HG02884 (cell line): ENCODE results near the gene FDX1.
"Not testable (repeated sequence)": the region's sequence is repeated elsewhere in the genome, so short reads cannot be mapped to it uniquely, and the experiment has no call there.

ENCODE experiments used
- ATAC-seq: cut with Tn5 transposase; IDR thresholded peaks from one replicate; pipeline ENCODE4 v1.9.1; 2021; ENCODE audit warnings: mild to moderate bottlenecking, moderate library complexity; ENCODE audit not compliant: unreplicated experiment

The FDX1 gene, protein sequence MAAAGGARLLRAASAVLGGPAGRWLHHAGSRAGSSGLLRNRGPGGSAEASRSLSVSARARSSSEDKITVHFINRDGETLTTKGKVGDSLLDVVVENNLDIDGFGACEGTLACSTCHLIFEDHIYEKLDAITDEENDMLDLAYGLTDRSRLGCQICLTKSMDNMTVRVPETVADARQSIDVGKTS

DNA sequence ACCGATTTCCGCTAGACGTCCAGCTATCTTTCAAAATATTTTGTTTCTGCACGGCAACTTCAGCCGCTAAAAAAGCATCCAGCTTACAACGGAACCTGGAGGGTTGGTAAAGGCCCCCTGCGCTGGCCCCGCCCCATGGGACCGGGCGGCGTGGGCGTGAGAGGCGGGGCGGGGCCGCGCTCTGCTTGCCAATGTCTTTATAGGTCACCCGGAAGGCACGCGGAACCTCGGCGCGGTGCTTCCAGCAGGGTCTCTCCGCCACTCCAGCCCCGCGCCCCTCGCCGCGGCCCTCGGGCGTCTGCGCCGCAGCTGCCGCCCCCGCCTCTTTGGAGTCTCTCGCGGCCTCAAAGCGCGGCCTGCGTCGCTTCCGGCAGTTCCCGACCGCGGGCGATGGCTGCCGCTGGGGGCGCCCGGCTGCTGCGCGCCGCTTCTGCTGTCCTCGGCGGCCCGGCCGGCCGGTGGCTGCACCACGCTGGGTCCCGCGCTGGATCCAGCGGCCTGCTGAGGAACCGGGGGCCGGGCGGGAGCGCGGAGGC, at the start of gene FDX1:
Gene FDX1 (plus strand): TSS at position 218 of the 536 bp plus-strand sequence. CDS start 173 bp downstream, at position 391.
- peak; percentile 84 for ATAC-seq

DNA sequence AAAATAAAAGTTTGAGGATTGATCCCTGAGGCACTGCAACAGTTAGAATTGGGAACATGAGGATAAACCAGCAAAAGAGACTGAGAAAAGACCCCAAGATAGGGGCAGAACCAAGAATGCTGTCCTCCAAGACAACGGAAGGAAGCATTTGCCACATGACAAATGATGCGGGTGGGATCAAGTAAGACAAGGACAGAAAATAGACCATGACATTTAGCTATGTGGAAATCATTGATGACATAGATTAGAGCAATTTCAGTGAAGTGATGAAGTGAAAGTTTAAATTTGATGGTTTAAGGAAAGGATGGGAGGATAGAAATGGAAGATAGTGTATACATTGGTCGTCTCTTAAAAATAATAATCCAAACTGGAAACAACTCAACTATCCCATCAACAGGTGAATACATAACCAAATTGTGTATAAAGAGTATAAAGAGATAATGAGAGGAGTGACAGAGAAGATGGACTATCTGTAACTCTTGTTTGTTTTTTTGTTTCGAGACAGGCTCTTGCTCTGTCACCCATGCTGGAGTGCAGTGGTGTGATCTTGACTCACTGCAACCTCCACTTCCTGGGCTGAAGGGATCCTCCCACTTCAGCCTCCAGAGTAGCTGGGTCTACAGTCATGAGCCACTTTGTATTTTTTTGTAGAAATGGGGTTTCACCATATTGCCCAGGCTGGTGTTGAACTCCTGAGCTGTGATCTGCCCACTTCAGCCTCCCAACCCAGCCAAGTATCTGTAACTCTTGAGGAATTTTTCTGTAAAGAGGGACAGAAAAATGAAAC, 48.7 kb upstream of the FDX1 start:
- no peak for ATAC-seq

DNA sequence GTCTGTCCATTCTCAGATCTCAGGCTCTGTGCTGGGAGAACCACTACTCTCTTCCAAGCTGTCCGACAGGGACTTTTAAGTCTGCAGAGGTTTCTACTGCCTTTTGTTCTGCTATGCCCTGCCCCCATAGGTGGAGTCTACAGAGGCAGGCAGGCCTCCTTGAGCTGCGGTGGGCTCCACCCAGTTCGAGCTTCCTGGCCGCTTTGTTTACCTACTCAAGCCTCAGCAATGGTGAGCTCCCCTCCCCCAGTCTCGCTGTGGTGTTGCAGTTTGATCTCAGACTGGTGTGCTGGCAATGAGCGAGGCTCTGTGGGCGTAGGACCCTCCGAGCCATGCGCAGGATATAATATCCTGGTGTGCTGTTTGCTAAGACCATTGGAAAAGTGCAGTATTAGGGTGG, 41.5 kb upstream of the FDX1 start:
- not testable (repeated sequence) for ATAC-seq

DNA sequence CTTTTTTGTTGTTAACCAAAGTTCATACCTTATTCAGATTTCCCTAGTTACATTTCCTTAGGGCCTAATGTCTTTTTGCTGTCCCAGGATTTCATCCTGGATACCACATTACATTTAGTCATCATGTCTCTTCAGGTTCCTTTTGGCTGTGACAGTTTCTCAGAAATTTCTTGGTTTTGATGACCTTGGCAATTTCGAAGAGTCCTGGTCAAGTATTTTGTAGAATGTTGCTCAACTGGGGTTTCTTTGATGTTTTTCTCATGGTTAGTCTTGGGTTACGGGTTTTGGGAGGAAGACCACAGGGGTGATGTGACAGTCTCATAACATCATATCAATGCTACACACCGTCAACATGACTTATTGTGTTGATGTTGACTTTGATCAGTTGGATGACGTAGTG, 39.8 kb upstream of the FDX1 start:
- no peak for ATAC-seq

DNA sequence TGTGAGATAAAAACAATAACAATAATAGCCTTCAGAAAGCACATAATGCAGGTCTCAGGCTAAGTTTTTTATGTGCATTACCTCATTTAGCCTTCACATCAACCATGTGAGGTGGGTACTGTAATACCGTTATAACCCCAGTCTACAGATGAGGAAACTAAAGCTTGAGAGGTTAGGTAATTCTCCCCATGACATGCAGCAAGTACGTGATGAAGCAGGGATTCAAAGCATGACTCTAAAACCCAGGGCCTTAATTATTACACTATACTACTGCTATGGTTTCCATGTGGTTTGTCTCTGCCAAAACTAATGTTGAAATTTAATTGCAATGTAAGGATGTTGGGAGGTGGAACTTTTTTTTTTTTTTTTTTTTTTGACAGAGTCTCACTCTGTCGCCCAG, 37.7 kb upstream of the FDX1 start:
- no peak for ATAC-seq

DNA sequence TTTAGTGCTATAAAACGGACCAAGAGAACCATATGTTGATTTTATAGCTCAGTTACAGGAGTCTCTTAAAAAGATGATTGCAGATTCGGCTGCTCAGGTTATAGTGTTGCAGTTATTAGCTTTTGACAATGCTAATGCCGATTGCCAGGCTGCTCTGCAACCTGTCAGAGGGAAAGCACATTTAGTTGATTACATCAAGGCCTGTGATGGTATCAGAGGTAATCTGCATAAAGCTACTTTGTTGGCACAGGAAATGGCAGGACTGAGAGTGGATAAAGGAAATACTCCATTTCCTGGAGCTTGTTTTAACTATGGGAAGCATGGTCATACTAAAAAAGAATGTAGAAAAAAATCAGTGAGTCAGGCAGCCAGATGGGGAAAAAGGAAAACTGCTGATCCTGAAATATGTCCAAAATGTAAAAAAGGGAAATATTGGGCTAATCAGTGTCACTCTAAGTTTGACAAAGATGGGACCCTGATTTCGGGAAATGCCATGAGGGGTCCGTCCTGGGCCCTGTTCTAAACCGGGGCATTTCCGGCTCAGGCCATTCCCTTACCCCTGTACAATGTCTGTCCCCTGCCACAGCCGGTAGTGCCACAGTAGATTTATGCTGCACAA, 32.0 kb upstream of the FDX1 start:
- ATAC-seq: not testable (repeated sequence)

DNA sequence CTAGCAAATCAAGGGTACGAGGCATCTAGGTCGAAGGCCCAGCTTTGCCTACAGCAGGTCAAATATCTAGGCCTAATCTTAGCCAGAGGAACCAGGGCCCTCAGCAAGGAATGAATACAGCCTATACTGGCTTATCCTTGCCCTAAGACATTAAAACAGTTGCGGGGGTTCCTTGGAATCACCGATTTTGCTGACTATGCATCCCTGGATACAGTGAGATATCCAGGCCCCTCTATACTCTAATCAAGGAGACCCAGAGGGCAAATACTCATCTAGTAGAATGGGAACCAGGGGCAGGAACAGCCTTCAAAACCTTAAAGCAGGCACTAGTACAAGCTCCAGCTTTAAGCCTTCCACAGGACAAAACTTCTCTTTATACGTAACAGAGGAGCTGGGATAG, 26.2 kb upstream of the FDX1 start:
- ATAC-seq: not testable (repeated sequence)

DNA sequence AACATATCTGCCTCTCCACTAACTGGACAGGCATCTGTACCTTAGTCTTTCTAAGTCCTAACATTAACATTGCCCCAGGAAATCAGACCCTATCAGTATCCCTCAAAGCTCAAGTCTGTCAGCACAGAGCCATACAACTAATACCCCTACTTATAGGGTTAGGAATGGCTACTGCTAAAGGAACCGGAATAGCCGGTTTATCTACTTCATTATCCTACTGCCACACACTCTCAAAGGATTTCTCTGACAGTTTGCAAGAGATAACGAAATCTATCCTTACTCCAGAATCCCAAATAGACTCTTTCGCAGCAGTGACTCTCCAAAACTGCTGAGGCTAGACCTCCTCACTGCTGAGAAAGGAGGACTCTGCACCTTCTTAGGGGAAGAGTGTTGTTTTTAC, 24.1 kb upstream of the FDX1 start:
- not testable (repeated sequence) for ATAC-seq

DNA sequence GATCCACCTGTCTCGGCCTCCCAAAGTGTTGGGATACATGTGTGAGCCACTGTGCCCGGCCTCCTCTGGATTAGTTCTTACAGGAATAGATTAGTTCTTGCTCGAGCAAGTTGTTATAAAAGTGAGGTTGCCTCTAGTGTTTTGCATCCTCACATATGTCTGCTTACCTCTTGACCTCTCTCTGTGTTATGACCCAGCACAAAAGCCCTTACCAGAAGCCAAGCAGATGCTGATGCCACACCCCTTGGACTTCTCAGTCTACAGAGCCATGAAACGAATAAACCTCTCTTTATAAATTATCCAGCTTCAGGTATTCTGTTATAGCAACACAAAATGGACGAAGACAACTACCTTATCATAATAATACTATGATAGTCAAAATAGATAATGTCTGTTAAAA, 22.4 kb upstream of the FDX1 start:
- ATAC-seq: no peak

DNA sequence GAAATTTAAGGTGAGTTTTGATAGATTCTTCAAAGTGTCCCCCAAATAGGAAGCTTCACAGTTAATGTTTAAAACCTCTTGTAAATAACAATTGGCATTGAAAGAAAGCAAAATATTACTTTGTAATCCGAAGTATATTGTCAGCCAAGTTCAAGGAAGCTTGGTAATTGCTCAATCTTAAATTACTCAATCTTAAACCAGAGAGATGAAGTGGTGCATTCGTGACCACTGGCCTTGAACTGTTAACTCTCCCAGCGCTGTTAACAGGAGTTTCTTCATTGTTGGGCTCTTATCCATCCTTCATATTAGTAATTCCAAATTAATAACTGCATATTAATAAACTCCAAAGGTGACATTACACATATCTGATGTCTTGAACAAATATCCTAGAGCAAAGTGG, 20.6 kb upstream of the FDX1 start:
- no peak for ATAC-seq

DNA sequence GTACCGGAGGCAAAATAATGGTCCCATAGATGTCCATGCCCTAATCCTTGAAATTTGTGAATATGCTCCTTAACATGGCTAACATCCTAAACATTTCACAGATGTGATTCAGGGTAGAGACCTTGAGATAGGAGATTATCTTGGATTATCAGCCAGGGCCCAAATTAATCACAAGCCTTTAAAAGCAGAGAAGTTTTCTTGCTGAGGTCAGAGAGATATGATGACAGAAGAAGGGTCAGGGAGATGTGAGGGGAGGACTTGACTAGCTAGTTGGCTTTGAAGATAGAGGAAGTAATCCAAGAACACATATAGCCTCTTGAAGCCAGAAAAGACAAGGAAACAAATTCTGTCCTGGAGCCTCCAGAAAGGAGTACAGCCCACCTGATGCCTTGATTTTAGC, 19.1 kb upstream of the FDX1 start:
- no peak for ATAC-seq

DNA sequence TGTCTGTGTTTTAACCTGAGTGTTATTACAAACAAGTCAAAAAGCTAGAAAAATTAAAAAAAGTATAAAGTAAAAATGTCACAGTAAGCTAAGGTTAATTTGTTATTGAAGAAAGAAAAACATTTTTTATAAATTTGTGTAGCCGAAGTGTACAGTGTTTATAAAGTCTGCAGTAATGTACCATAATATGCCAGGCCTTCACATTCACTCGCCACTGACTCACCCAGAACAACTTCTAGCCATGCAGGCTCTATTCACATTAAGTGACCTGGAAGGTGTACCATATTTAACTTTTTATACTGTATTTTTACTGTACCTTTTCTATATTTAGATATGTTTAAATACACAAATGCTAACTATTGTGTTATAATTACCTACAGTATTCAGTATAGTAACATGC, 14.7 kb upstream of the FDX1 start:
- no peak for ATAC-seq

DNA sequence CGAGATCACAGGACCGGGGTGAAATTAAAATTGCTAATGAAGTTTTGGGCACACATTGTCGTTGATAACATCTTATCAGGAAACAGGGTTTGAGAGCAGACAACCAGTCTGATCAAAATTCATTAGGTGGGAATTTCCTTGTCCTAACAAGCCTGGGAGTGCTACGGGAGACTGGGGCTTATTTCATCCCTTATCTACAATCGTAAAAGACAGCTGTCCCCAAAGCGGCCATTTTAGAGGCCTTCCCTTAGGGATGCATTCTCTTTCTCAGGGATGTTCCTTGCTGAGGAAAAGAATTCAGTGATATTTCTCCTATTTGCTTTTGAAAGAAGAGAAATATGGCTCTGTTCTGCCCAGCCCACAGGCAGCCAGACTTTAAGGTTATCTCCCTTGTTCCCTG, 8.1 kb upstream of the FDX1 start:
- ATAC-seq: not testable (repeated sequence)

DNA sequence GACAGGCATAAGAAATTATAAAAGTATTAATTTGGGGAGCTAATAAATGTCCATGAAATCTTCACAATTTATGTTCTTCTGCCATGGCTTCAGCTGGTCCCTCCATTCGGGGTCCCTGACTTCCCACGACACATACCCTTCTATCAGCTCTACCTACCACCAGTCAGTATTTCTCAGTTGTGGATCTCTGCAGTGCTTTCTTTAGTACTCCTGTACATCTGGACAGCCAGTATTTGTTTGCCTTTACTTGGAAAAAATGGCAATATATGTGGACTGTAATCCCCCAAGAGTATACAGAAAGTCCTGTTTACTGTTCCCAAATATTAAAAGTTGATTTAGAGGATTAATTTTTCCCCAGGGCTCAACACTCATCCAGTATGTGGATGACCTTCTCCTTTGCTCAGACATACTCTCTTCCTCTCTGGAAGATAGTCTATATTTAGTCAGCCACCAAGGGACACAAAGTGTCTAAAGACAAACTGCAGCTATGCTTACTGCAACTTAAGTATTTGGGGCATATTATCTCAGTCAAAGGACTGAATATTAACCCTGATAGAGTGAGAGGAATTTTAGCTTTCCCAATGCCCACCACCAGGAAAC, 7.3 kb upstream of the FDX1 start:
- ATAC-seq: no peak

DNA sequence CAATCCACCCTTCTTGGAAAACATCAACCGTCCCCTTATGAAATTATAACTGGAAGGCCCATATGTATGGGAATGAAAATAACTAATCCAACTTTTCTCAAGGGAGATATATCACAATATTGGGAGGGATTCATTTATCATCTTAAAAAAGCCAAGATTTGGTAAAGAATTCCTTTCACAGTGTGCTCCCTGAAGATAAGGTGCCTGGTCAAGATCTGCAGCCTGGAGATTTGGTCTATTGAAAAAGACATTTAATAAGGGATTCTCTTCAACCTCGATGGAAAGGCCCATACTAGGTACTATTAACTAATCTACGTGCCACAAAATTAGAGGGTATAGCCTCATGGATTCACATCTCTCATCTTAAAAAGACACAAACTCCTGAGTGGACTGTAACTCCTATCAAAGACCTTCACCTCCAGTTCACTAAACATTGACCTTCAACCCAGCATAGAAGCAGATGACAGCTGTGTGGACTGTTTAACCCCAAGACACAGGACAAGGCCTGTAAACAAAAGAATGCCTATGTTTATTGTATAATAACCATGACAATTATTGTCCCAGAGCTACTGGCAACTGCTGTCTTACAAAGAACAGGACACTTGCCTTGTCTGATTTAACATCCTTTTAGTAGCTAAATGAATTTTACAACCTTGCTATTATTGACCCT, 4.8 kb upstream of the FDX1 start:
- no peak for ATAC-seq

DNA sequence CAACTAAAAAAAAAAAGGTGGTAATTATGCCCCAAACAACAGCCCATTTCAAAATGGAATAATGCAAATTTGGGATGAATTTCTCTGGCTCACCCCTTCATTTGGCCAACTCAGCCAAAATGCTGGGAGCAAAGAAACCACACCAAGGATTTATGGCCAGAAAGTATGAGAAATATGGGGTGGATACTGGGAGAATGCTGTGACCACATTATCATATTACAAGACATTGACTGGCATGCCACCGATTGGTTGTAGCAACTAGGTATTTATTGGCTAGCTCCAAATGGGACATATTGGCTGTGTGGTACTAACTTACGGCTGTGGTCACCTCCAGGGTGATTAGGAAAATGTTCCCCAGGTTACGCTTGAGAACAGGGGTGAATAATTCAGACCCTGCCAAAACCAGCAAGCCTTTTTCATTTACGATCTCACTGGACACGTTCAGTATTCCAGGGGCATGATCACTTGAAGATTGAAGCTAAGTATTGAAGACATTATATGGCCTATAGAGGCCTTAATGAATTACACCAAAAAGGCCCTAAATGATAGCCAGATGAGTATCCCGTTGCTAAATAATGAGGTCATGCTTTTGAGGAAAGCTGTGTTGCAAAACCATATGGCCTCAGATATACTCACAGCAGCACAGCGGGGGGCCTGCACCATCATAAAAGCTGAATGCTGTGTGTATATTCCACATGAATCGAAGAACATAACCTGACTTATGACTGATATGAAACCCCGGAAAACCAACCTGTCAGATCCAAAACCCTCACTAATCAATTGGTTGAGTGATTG, 3.8 kb upstream of the FDX1 start:
- ATAC-seq: no peak

DNA sequence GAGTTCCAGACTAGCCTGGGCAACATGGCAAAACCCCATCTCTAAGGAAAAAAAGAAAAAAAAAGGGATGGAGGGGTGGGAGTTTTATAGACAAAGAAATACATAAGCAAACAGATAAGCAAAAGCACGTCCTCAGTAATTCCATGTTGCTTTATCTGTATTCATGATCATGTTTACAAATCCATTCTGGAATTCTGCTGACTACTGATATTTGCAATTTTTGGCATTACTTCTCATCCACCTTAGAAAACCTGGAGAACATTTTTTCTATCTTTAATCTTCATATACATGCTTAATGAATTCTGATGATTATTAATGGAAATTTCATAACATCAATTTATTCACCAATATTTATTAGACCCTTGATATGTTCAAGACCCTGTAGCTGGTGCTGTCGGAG, 1.7 kb upstream of the FDX1 start:
- no peak for ATAC-seq

DNA sequence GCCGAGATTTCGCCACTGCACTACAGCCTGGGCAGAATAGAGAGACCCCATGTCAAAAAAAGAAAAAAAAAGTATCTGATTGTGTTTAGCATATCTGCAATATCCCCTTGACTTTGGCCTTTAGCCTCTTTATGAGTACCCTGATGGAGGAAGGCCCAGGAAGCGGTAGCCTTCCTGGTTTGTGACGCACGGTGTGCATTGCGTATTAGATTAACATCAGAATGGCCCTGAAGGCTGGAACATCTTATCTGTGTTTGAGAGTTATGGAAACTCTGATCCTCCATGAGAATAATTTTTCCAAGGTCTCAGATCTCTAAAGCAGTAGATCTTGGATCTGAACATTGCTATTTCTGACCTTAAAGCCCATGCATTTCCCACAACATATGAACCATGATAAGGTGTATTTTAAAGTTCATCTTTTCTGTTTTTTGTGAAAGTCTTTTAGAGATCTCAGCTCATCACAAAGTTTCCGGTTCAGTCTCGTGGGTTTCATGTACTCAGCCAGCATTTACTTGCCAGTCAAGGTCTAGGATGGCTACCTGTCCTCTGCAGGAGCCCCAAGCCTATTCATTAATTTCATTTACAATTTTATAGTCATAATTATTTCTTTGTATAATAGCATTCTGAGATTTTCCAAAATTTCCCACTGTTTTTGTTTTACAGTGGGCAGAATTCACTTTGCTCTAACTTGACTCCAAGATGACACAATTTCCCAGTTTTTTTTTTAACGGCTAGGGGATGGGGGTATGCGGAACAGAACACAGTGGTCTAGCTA, 605 bp upstream of the FDX1 start:
- no peak for ATAC-seq

DNA sequence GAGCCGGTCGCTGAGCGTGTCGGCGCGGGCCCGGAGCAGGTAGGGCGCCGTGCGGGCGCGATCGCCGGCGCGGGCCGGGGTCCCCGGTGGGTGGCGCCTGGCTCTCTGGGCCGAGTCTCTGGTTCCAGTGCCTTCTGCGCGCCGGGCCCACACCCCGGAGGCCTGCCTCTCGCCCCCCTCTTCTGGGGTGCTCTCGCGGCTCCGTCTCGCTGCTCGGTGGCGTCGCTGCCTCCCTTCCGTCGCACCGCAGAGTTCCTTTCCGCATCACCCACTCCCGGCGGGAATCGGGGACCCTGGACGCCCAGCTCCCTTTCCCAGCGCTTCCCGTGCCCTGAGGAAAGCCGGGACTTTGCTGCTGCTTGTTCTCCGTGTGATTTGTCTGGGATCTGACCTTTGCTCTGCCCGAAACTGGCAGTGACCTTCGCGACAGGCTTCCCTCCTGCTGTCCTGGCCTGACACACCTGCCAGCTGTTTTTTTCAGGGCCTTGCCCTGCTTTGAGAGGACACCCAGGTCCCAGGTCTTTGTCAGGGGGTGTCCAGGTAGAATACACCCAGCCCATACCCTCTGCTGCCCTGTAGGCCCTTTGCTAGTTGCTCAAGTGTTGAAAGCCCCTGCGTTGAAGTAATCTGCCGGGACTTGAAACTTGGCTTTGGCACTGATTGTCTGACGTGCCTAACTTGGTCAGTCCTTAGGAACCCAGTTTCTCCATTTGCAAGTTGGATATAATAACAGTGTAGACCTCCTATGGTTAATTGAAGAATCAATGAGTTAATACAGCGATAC, 711 bp downstream of the FDX1 start:
- peak; percentile 28 for ATAC-seq
